HEK293 (cell line): ENCODE data around the gene BAD.

Experiments used
- CTCF ChIA-PET: fragments of 350-600 bp; formaldehyde crosslinking; extraction: SDS; loops from one replicate; lab custom pipeline; 2021; ENCODE audit warnings: antibody characterized with exemption; lab: Yijun Ruan, JAX
- POLR2A ChIA-PET: fragments of 300-600 bp; formaldehyde crosslinking; extraction: SDS; loops from one replicate; lab custom pipeline; 2020; ENCODE audit warnings: antibody characterized with exemption, inconsistent platforms; lab: Yijun Ruan, JAX
- H3K27ac ChIP-seq: fragments of 200-500 bp; sonication (Bioruptor generic); 2 replicates; pipeline ENCODE4 v1.5.1; 2014; ENCODE audit warnings: low read depth, low read length, control low read depth, inconsistent platforms; ENCODE audit errors: extremely low read depth
- H3K36me3 ChIP-seq, 2 experiments: fragments of 200-500 bp in 1 of 2; sonication (Bioruptor generic) in 1 of 2; 1 replicate in 1 of 2; 2 replicates in 1 of 2; pipeline ENCODE4 v1.5.1; 2014 to 2017; ENCODE audit warnings: inconsistent platforms in 2 of 2, low read length in 2 of 2; ENCODE audit not compliant: control insufficient read depth in 2 of 2, insufficient read depth in 1 of 2
- H3K4me1 ChIP-seq: fragments of 200-500 bp; sonication (Bioruptor generic); 2 replicates; pipeline ENCODE4 v1.5.1; 2014; ENCODE audit warnings: mild to moderate bottlenecking, low read length, inconsistent platforms; ENCODE audit not compliant: control insufficient read depth, insufficient read depth
- H3K4me3 ChIP-seq: 2 replicates; pipeline ENCODE4 v1.5.1; 2011; ENCODE audit warnings: low read depth, mild to moderate bottlenecking, control low read depth, low read length, moderate library complexity
- H3K9me3 ChIP-seq: fragments of 200-500 bp; sonication (Bioruptor generic); 2 replicates; pipeline ENCODE4 v1.5.1; 2014; ENCODE audit warnings: low read depth, low read length, inconsistent platforms; ENCODE audit not compliant: control insufficient read depth, insufficient read depth
- CTCF ChIP-seq: fragments of 450-650 bp; formaldehyde crosslinking; IDR thresholded peaks from 2 replicates; pipeline ENCODE4 v1.5.1; 2016; ENCODE audit warnings: missing biosample characterization, missing genetic modification characterization
- FEZF1 ChIP-seq: fragments of 450-650 bp; formaldehyde crosslinking; IDR thresholded peaks from 2 replicates; pipeline ENCODE4 v1.5.1; 2016; ENCODE audit warnings: missing biosample characterization, missing genetic modification characterization
- GLIS1 ChIP-seq: fragments of 450-650 bp; formaldehyde crosslinking; IDR thresholded peaks from 2 replicates; pipeline ENCODE4 v1.5.1; 2016; ENCODE audit warnings: missing biosample characterization, missing genetic modification characterization
- HIC1 ChIP-seq: fragments of 450-650 bp; formaldehyde crosslinking; IDR thresholded peaks from 2 replicates; pipeline ENCODE4 v1.5.1; 2016; ENCODE audit warnings: missing biosample characterization, missing genetic modification characterization
- HOXD13 ChIP-seq: sonication (generic); formaldehyde crosslinking; IDR thresholded peaks from 2 replicates; pipeline ENCODE4 v1.8.0; 2022; ENCODE audit warnings: missing genetic modification reagents, borderline replicate concordance
- KLF1 ChIP-seq: fragments of 450-650 bp; formaldehyde crosslinking; IDR thresholded peaks from 2 replicates; pipeline ENCODE4 v1.5.1; 2016; ENCODE audit warnings: missing biosample characterization, missing genetic modification characterization
- MYNN ChIP-seq: fragments of 450-650 bp; formaldehyde crosslinking; IDR thresholded peaks from 2 replicates; pipeline ENCODE4 v1.5.1; 2016; ENCODE audit warnings: missing biosample characterization, missing genetic modification characterization, borderline replicate concordance
- OSR2 ChIP-seq: fragments of 450-650 bp; formaldehyde crosslinking; IDR thresholded peaks from 2 replicates; pipeline ENCODE4 v1.5.1; 2016; ENCODE audit warnings: missing biosample characterization, missing genetic modification characterization
- SCRT1 ChIP-seq: fragments of 450-650 bp; formaldehyde crosslinking; IDR thresholded peaks from 2 replicates; pipeline ENCODE4 v1.5.1; 2016; ENCODE audit warnings: missing biosample characterization, missing genetic modification characterization, borderline replicate concordance
- ZBTB48 ChIP-seq: fragments of 450-650 bp; formaldehyde crosslinking; IDR thresholded peaks from 2 replicates; pipeline ENCODE4 v1.5.1; 2016; ENCODE audit warnings: missing biosample characterization, missing genetic modification characterization
- ZNF112 ChIP-seq: fragments of 450-650 bp; formaldehyde crosslinking; IDR thresholded peaks from 2 replicates; pipeline ENCODE4 v1.5.0; 2017; ENCODE audit warnings: missing biosample characterization, missing genetic modification characterization
- ZNF157 ChIP-seq: fragments of 450-650 bp; formaldehyde crosslinking; IDR thresholded peaks from 2 replicates; pipeline ENCODE4 v1.5.1; 2016; ENCODE audit warnings: missing biosample characterization, missing genetic modification characterization
- ZNF184 ChIP-seq: fragments of 450-650 bp; IDR thresholded peaks from 2 replicates; pipeline ENCODE4 v1.5.1; 2018; ENCODE audit warnings: missing biosample characterization, mild to moderate bottlenecking, missing genetic modification characterization
- ZNF223 ChIP-seq: fragments of 450-650 bp; formaldehyde crosslinking; IDR thresholded peaks from 2 replicates; pipeline ENCODE4 v1.5.1; 2016; ENCODE audit warnings: missing biosample characterization, missing genetic modification characterization
- ZNF274 ChIP-seq, 2 experiments: fragments of 200-500 bp in 1 of 2; fragments of 450-650 bp in 1 of 2; sonication (Bioruptor generic) in 1 of 2; formaldehyde crosslinking in 1 of 2; IDR thresholded peaks; 2 replicates each; pipeline versions ENCODE4 v1.5.1 to v1.6.1; 2014 to 2016; ENCODE audit warnings: borderline replicate concordance in 1 of 2, inconsistent platforms in 1 of 2, low read length in 1 of 2, missing biosample characterization in 1 of 2, missing genetic modification characterization in 1 of 2
- ZNF280C ChIP-seq: fragments of 450-650 bp; formaldehyde crosslinking; IDR thresholded peaks from 2 replicates; pipeline ENCODE4 v1.5.1; 2016; ENCODE audit warnings: missing biosample characterization, missing genetic modification characterization
- ZNF335 ChIP-seq: fragments of 450-650 bp; formaldehyde crosslinking; conservative IDR thresholded peaks from 2 replicates; pipeline ENCODE4 v1.5.1; 2016; ENCODE audit warnings: missing biosample characterization, missing genetic modification characterization
- ZNF398 ChIP-seq: fragments of 450-650 bp; formaldehyde crosslinking; IDR thresholded peaks from 2 replicates; pipeline ENCODE4 v1.5.1; 2017; ENCODE audit warnings: missing biosample characterization, missing genetic modification characterization
- ZNF558 ChIP-seq: fragments of 450-650 bp; formaldehyde crosslinking; IDR thresholded peaks from 2 replicates; pipeline ENCODE4 v1.5.1; 2016; ENCODE audit warnings: missing biosample characterization, missing genetic modification characterization
- ZNF560 ChIP-seq: fragments of 450-650 bp; formaldehyde crosslinking; IDR thresholded peaks from 2 replicates; pipeline ENCODE4 v1.5.1; 2017; ENCODE audit warnings: missing biosample characterization, missing genetic modification characterization, borderline replicate concordance
- ZNF580 ChIP-seq: fragments of 450-650 bp; formaldehyde crosslinking; IDR thresholded peaks from 2 replicates; pipeline ENCODE4 v1.5.1; 2016; ENCODE audit warnings: missing biosample characterization, missing genetic modification characterization
- ZNF600 ChIP-seq: fragments of 450-650 bp; formaldehyde crosslinking; IDR thresholded peaks from 2 replicates; pipeline ENCODE4 v1.5.1; 2016; ENCODE audit warnings: missing biosample characterization, missing genetic modification characterization
- ZNF624 ChIP-seq: fragments of 450-650 bp; formaldehyde crosslinking; IDR thresholded peaks from 2 replicates; pipeline ENCODE4 v1.5.1; 2017; ENCODE audit warnings: missing biosample characterization, missing genetic modification characterization
- ZNF626 ChIP-seq: fragments of 450-650 bp; sonication (Bioruptor Pico); formaldehyde crosslinking; IDR thresholded peaks from 2 replicates; pipeline ENCODE4 v1.5.1; 2018; ENCODE audit warnings: missing biosample characterization, missing genetic modification characterization, inconsistent platforms
- ZNF660 ChIP-seq: fragments of 450-650 bp; IDR thresholded peaks from 2 replicates; pipeline ENCODE4 v1.5.1; 2018; ENCODE audit warnings: missing biosample characterization, mild to moderate bottlenecking, missing genetic modification characterization
- ZNF777 ChIP-seq: fragments of 450-650 bp; formaldehyde crosslinking; IDR thresholded peaks from 2 replicates; pipeline ENCODE4 v1.5.1; 2017; ENCODE audit warnings: missing biosample characterization, missing genetic modification characterization, borderline replicate concordance
- ZSCAN4 ChIP-seq: fragments of 450-650 bp; formaldehyde crosslinking; IDR thresholded peaks from 2 replicates; pipeline ENCODE4 v1.5.1; 2017; ENCODE audit warnings: missing biosample characterization, missing genetic modification characterization
- ZXDB ChIP-seq: fragments of 450-650 bp; formaldehyde crosslinking; IDR thresholded peaks from 2 replicates; pipeline ENCODE4 v1.5.1; 2016; ENCODE audit warnings: missing biosample characterization, missing genetic modification characterization

BAD gene

GRCh38 chr11:64233913-64234586, 50.4 kb downstream of the BAD start, which contains the start of gene VEGFB:
Gene VEGFB (plus strand): TSS chr11:64234584. CDS start chr11:64234834, 250 bp downstream.
- peak within 1 kb of the TSS; percentile 68; the same call in 1 of the 2 replicates for H3K27ac ChIP-seq
- H3K9me3 ChIP-seq: no peaks in the 10 kb centered on the region
- CTCF ChIA-PET: interaction anchor here (1.2 kb wide), 1 partner anchor 36 kb away, joined by 3 read pairs; no protein-coding TSS in a partner anchor
- peaks cover 0 to 31% of the 10 kb centered on the region in 2 experiments; a peak in 1 of 3 replicates for H3K36me3 ChIP-seq
- POLR2A ChIA-PET: interaction anchor here (2.6 to 3.5 kb wide), 2 partner anchors 11 to 49 kb away, joined by 8 to 18 read pairs; partner anchors contain the start of gene STIP1
- no peaks in the 10 kb centered on the region for H3K4me1 ChIP-seq
- peak within 1 kb of the TSS; percentile 43 for H3K4me3 ChIP-seq
- TF ChIP-seq ZBTB48 (tag by site-specific recombination) (peak; percentile 64), ZNF777 (tag by site-specific recombination) (no peak), ZNF626 (tag by site-specific recombination) (no peak), KLF1 (tag by site-specific recombination) (peak; percentile 26; the same call in 1 of the 2 replicates), SCRT1 (tag by site-specific recombination) (no peak), ZNF558 (tag by site-specific recombination) (no peak), HOXD13 (CRISPR knock-in tag) (no peak), ZNF184 (no peak), ZNF157 (tag by site-specific recombination) (no peak), GLIS1 (peak; percentile 44; the same call in 1 of the 2 replicates), ZNF280C (tag by site-specific recombination) (no peak), ZNF560 (tag by site-specific recombination) (no peak), OSR2 (tag by site-specific recombination) (no peak), ZNF112 (tag by site-specific recombination) (no peak), FEZF1 (tag by site-specific recombination) (no peak), ZNF398 (peak; percentile 27; the same call in 1 of the 2 replicates), ZNF660 (tag by site-specific recombination) (no peak), MYNN (tag by site-specific recombination) (no peak), ZNF624 (no peak), ZXDB (tag by site-specific recombination) (peak; percentile 60; the same call in 1 of the 2 replicates), HIC1 (tag by site-specific recombination) (0 out of 2 replicates have a peak, but pooled peaks have one; percentile 41), ZNF223 (tag by site-specific recombination) (no peak), ZNF274 (IDR thresholded peaks at IDR 0.05; ENCODE audit: low read length) (no peak), ZNF274 (tag by site-specific recombination; IDR thresholded peaks at IDR 0.05; ENCODE audit: borderline replicate concordance) (no peak), ZNF580 (tag by site-specific recombination) (no peak), CTCF (peak; percentile 22; the same call in 1 of the 2 replicates), ZSCAN4 (tag by site-specific recombination) (no peak), ZNF600 (tag by site-specific recombination) (0 out of 2 replicates have a peak, but pooled peaks have one; percentile 17), ZNF335 (tag by site-specific recombination) (peak; percentile 89)
